GM12872 (cell line): ENCODE data around the gene SERP2.
A peak's percentile ranks its signal among the peaks of the same experiment; 100 is the strongest.

Source experiments
- TF ChIP-seq, protein P1 (sequence below): IDR thresholded peaks from 3 replicates; pipeline ENCODE4 v1.5.1; 2011; ENCODE audit warnings: low read depth, mild to moderate bottlenecking, low read length, moderate library complexity; ENCODE audit not compliant: insufficient read depth

The SERP2 gene

DNA sequence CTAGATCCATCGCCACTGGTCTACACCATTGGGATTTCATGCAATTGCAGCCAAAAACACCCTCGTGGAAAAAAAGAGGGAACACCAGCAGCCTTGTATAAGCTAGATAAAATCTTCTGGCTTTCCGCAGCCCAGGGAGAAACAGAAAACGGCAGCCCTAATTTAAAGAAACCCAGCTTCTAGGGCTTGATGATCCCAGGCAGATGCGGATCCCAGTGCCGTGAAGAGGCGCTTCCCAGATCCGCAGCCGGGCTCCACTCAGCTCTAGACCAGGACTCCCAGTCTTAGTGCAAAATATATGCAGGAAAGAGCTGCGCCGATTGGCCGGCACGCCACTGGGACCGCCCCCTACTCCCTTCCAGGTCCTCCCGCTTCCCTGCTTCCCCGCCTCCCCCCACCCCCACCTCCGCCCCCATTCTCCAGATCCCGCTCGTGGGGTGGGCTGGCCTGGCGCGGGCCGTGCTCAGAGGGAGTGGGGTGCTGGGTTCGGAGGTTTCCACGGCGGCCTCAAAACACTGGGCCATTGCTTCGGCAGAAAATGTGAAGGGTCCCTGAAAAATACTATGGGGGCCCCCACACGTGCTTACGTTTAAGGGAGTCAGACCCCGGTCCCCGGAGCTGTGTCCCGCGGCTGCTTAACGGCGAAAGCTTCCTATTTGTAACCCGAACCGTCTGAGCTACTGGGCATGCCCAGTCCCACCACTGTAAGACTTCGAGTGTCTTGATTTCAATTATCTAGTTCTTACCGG, 63.1 kb downstream of the SERP2 start:
- TF ChIP-seq, protein P1, sequence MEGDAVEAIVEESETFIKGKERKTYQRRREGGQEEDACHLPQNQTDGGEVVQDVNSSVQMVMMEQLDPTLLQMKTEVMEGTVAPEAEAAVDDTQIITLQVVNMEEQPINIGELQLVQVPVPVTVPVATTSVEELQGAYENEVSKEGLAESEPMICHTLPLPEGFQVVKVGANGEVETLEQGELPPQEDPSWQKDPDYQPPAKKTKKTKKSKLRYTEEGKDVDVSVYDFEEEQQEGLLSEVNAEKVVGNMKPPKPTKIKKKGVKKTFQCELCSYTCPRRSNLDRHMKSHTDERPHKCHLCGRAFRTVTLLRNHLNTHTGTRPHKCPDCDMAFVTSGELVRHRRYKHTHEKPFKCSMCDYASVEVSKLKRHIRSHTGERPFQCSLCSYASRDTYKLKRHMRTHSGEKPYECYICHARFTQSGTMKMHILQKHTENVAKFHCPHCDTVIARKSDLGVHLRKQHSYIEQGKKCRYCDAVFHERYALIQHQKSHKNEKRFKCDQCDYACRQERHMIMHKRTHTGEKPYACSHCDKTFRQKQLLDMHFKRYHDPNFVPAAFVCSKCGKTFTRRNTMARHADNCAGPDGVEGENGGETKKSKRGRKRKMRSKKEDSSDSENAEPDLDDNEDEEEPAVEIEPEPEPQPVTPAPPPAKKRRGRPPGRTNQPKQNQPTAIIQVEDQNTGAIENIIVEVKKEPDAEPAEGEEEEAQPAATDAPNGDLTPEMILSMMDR: no peak

DNA sequence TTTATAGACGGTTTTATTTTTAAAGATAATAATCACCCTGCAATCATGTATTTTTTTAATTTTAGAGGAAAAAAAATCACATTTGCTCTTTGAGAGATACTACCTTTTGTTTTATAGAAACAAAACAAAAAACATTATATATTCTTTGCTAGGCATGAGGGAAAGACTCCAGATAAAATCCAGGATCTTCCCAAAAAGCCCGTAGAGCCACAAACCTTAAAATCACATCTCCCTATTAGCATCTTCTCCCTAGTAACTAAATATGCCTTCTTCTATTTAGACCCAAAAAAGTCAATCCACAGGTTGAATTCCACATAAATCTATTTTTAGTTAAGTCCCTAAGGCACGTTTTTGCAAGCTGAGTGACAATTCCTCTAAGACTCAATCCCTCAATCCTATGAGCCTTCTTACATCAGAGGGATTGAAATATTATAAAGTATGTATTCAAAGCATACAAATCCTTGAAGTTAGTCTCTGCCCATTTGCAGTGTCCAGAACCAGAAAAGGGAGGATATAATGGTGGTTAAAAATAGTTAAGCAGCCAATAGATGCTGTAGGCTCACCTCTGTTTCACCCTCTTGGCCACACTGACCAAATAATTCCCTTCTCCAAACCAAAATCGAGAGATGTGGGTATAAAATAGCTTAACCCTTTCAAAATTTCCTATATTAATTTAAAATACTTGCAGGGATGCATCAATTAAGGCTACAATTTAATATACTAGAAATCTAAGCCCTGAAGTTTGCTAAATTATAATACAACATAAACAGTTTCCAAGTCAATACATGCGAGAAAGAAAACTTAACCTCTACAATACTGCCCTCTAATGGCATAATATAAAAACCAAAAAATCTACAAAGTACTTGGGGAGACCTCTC, 64.0 kb downstream of the SERP2 start:
- TF ChIP-seq, protein P1: 0 out of 3 replicates have a peak, but pooled peaks have one; percentile 11

DNA sequence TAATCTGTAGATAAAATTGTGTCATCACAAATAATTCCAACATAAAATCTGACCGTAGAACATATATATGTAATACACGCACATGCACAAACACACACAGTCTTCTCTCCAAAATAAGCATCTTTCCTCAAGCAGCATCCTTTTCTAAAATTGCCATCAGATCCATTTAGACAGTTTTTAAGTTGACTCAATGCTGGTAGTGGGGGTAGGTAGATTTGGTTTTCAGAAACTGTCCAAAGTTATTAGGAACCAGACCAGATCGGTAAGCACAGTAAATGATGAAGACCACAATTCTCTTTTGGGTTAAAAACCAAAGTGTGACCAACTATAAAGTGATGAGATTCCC, 64.6 kb downstream of the SERP2 start:
- TF ChIP-seq, protein P1: no peak

DNA sequence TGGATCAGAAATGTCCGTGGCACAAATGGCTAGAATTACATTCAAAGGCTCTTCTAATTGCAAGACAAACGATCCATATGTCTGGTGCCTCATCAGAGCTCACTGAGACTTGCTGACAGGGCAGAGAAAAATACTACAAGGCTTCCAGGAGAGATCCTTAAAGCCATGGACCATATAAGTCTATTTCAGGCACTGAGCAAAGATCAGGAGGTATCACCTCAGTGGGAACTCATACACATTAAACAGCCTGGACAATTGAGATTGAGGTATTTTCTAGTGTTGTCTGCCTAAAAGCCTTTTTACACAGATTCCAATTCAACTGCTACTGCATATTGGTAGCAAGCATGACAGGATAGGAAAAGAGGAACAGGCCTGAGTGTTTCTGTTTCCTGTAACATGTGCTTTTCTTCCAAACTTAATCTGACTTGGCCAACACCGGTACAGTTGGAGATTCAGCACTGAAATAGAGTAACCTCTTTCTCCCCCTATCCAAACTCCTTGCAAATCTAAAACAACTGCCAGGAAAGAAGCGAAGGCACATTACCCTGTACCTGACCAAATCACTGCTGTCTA, 65.9 kb downstream of the SERP2 start:
- TF ChIP-seq, protein P1: no peak

DNA sequence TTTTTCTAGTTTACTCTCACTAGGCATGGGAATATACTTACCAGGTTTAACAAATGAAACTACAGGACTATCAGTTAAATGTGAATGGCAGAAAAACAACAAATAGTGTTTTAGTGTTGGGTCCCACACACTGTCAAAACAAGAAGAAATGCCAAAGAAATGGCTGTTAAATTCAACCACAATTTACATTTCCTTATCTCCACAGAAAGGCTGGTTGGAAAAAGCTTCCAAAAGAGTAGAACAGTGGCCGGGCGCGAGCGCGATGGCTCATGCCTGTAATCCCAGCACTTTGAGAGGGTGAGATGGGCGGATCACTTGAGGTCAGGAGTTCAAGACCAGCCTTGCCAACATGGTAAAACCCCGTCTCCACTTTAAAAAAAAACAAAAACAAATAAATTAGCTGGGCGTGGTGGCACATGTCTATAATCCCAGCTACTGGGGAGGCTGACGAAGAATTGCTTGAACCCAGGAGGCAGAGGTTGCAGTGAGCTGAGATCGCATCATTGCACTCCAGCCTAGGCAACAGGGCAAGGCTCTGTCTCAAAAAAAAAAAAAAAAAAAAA, 66.5 kb downstream of the SERP2 start:
- TF ChIP-seq, protein P1: no peak
